Measurements from ENCODE around the gene R3HDM2.
"Not testable (repeated sequence)": the region's sequence is repeated elsewhere in the genome, so short reads cannot be mapped to it uniquely, and the experiment has no call there.

The R3HDM2 gene

DNA sequence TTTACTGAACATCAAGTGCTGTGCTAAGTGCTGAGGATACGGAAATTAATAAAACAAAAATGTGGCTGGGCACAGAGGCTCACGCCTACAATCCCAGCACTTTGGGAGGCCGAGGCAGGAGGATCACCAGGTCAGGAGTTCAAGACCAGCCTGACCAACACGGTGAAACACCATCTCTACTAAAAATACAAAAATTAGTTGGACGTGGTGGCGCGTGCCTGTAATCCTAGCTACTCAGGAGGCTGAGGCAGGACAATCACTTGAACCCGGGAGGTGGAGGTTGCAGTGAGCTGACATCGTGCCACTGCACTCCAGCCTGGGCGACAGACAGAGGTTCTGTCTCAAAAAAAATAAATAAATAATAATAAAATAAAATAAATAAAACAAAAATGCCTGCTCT lies 3.9 kb downstream of the R3HDM2 start:
- DNase-seq (ENCODE audit: low read depth), result not testable (repeated sequence)

GRCh38 chr12:57420482-57420881 lies 10.4 kb downstream of the R3HDM2 start:
- no peak for DNase-seq (ENCODE audit: low read depth)

DNA sequence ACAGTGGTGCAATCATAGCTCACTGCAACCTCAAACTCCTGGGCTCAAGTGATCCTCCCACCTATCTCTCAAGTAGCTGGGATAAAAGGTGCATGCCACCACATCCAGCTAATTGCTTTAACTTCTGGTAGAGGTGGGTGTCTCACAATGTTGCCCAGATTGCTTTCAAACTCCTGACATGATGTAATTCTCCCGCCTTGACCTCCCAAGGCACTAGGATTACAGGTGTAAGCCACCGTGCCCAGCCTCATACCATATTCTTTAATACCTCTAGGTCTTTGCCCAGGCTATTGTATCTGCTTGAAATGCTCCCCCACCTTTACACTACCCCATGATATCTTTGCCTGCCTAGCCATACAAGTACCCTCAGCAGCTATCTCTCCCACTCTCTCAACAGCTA lies 11.3 kb downstream of the R3HDM2 start:
- no peak for DNase-seq (ENCODE audit: low read depth)

GRCh38 chr12:57418255-57418654 lies 12.6 kb downstream of the R3HDM2 start:
- DNase-seq (ENCODE audit: low read depth), result no peak

GRCh38 chr12:57416039-57416996 lies 14.5 kb downstream of the R3HDM2 start:
- DNase-seq (ENCODE audit: low read depth), result peak; percentile 21

DNA sequence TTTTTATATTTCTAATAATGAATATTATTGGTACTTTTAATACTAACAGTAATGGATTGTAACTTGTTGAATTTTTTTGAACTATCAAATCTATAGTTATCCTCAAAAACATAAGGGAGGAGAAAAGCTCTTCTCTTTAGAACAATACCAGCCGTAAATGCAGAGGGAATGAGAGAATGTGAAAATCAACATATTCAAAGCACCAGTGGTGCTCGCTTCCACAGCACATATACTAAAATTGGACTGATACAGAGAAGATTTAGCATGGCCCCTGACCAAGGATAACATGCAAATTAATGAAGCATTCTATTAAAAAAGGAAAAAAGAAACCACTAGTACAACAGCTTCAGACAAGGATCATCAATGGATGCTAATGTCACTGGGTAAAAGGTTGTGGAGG lies 15.8 kb downstream of the R3HDM2 start:
- DNase-seq (ENCODE audit: low read depth), result no peak

GRCh38 chr12:57414160-57414559 lies 16.7 kb downstream of the R3HDM2 start:
- not testable (repeated sequence) for DNase-seq (ENCODE audit: low read depth)

DNA sequence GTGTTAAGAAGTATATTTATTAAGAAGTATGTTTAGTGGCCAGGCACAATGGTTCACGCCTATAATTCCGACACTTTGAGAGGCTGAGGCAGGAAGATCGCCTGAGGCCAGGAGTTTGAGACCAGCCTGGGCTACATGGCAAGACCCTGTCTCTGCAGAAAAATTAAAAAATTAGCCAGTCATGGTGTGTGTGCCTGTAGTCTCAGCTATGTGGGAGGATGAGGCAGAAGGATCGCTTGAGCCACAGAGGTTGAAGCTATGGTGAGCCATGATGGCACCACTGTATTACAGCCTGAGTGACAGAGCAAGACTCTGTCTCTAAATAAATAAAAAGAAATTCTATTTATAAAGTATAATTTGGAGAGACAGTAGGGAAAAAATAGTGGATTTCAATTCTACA lies 20.3 kb downstream of the R3HDM2 start:
- DNase-seq (ENCODE audit: low read depth), result no peak

GRCh38 chr12:57404966-57405640 lies 25.7 kb downstream of the R3HDM2 start:
- DNase-seq (ENCODE audit: low read depth), result no peak

DNA sequence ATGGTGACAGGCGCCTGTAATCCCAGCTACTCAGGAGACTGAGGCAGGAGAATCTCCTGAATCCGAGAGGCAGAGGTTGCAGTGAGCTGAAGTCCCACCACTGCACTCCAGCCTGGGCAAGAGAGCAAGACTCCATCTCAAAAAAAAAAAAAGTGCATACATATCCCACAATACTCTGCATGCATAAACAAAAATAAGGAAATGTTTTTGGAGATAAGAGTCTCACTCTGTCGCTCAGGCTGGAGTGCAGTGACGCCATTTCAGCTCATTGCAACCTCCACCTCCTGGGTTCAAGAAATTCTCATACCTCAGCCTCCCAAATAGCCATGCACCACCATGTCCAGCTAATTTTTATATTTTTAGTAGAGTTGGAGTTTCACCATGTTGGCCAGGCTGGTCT lies 28.7 kb downstream of the R3HDM2 start:
- not testable (repeated sequence) for DNase-seq (ENCODE audit: low read depth)

DNA sequence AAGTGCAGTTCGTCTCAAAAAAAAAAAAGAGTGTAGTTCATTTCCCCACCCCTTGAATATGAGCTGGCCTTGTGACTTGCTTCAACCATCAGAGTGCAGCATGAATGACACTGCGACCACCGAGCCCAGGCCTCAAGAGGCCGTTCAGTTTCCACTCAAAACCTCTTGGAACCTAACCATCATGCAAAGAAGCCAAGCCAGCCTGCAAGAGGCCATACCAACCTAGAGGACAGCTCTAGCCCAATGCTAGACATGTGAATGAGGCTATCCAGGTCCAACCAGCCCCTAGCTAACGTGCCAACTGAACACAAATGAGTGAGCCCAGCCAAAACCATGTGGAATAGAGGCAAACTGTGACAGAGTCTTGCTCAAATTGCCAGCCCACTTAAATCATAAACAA lies 29.7 kb downstream of the R3HDM2 start:
- no peak for DNase-seq (ENCODE audit: low read depth)

DNA sequence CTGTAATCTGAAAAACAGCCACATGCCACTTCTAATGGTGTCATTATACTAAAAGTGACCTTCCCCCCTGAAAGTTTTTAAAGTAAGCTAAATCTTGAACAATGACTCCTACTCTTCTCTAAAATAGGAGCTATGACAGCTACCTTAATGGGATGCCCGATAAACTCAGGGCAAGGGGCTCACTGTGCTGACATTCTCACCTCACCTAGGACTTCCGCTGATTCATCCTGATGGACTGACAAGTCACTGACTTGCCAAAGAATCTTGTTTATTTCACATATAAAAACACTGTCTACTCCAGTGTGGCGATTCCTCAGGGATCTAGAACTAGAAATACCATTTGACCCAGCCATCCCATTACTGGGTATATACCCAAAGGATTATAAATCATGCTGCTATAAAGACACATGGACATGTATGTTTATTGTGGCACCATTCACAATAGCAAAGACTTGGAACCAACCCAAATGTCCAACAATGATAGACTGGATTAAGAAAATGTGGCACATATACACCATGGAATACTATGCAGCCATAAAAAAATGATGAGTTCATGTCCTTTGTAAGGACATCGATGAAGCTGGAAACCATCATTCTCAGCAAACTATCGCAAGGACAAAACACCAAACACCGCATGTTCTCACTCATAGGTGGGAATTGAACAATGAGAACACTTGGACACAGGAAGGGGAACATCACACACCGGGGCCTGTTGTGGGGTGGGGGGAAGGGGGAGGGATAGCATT lies 31.0 kb downstream of the R3HDM2 start:
- DNase-seq (ENCODE audit: low read depth), result not testable (repeated sequence)

- no peak for DNase-seq (ENCODE audit: low read depth)
These were observed 33.4 kb downstream of the R3HDM2 start for GRCh38 chr12:57397441-57397840.

- no peak for DNase-seq (ENCODE audit: low read depth)
These were observed 35.7 kb downstream of the R3HDM2 start for GRCh38 chr12:57395121-57395520.

DNA sequence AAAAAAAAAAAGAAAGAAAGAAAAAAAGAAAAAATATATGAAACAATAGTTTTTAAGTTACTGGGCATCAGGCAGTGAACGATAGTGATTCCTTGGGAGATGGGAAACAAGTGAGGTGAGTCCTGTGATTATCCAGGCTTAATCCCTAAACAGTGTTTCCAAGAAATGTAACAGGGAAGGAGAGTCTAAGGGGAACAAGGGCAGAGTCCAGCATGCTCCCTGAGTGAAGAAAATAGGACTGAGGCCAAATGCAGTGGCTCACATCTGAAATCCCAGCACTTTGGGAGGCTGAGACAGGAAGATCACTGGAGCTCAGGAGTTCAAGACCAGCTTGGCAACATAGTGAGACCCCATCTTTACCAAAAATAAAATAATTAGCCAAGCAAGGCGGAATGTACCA lies 40.7 kb downstream of the R3HDM2 start:
- DNase-seq (ENCODE audit: low read depth), result no peak

GRCh38 chr12:57389033-57389432 lies 41.8 kb downstream of the R3HDM2 start:
- peak; percentile 78 for DNase-seq (ENCODE audit: low read depth)

- no peak for DNase-seq (ENCODE audit: low read depth)
These were observed 42.4 kb downstream of the R3HDM2 start for GRCh38 chr12:57388425-57388824.

DNA sequence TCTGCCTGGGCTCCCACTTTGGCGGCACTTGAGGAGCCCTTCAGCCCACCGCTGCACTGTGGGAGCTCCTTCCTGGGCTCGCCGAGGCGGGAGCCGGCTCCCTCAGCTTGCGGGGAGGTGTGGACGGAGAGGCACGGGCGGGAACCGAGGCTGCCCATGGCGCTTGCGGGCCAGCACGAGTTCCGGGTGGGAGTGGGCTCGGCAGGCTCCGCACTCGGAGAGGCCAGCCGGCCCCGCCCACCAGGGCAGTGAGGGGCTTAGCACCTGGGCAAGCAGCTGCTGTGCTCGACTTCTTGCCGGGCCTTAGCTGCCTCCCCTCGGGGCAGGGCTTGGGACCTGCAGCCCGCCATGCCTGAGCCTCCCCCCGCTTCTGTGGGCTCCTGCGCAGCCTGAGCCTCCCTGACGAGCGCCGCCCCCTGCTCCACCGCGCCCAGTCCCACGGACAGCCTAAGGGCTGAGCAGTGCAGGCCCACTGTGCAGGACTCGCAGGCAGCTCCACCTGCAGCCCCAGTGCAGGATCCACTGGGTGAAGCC lies 44.6 kb downstream of the R3HDM2 start:
- no peak for DNase-seq (ENCODE audit: low read depth)

GRCh38 chr12:57385586-57385985 lies 45.3 kb downstream of the R3HDM2 start:
- DNase-seq (ENCODE audit: low read depth), result no peak

GRCh38 chr12:57384478-57384877 lies 46.4 kb downstream of the R3HDM2 start:
- DNase-seq (ENCODE audit: low read depth), result no peak

GRCh38 chr12:57381693-57382220 lies 49.1 kb downstream of the R3HDM2 start:
- DNase-seq (ENCODE audit: low read depth), result no peak

- DNase-seq (ENCODE audit: low read depth), result no peak
These were observed 50.5 kb downstream of the R3HDM2 start for GRCh38 chr12:57380300-57380699.
